HEK293 (cell line): Measurements from ENCODE around the gene CHD5.

ENCODE experiments used
- CTCF ChIA-PET: fragments of 350-600 bp; formaldehyde crosslinking; extraction: SDS; loops from one replicate; lab custom pipeline; 2021; ENCODE audit warnings: antibody characterized with exemption; lab: Yijun Ruan, JAX
- POLR2A ChIA-PET: fragments of 300-600 bp; formaldehyde crosslinking; extraction: SDS; loops from one replicate; lab custom pipeline; 2020; ENCODE audit warnings: antibody characterized with exemption, inconsistent platforms; lab: Yijun Ruan, JAX
- H3K27ac ChIP-seq: fragments of 200-500 bp; sonication (Bioruptor generic); 2 replicates; pipeline ENCODE4 v1.5.1; 2014; ENCODE audit warnings: low read depth, low read length, control low read depth, inconsistent platforms; ENCODE audit errors: extremely low read depth
- H3K36me3 ChIP-seq, 2 experiments: fragments of 200-500 bp in 1 of 2; sonication (Bioruptor generic) in 1 of 2; 1 replicate in 1 of 2; 2 replicates in 1 of 2; pipeline ENCODE4 v1.5.1; 2014 to 2017; ENCODE audit warnings: inconsistent platforms in 2 of 2, low read length in 2 of 2; ENCODE audit not compliant: control insufficient read depth in 2 of 2, insufficient read depth in 1 of 2
- H3K4me1 ChIP-seq: fragments of 200-500 bp; sonication (Bioruptor generic); 2 replicates; pipeline ENCODE4 v1.5.1; 2014; ENCODE audit warnings: mild to moderate bottlenecking, low read length, inconsistent platforms; ENCODE audit not compliant: control insufficient read depth, insufficient read depth
- H3K4me3 ChIP-seq: 2 replicates; pipeline ENCODE4 v1.5.1; 2011; ENCODE audit warnings: low read depth, mild to moderate bottlenecking, control low read depth, low read length, moderate library complexity
- H3K9me3 ChIP-seq: fragments of 200-500 bp; sonication (Bioruptor generic); 2 replicates; pipeline ENCODE4 v1.5.1; 2014; ENCODE audit warnings: low read depth, low read length, inconsistent platforms; ENCODE audit not compliant: control insufficient read depth, insufficient read depth
- KLF10 ChIP-seq: fragments of 450-650 bp; IDR thresholded peaks from 2 replicates; pipeline ENCODE4 v1.5.1; 2018; ENCODE audit warnings: missing biosample characterization, mild to moderate bottlenecking, missing genetic modification characterization
- KLF16 ChIP-seq: fragments of 450-650 bp; formaldehyde crosslinking; IDR thresholded peaks from 2 replicates; pipeline ENCODE4 v1.5.1; 2017; ENCODE audit warnings: missing biosample characterization, missing genetic modification characterization
- KLF7 ChIP-seq: fragments of 450-650 bp; formaldehyde crosslinking; IDR thresholded peaks from 2 replicates; pipeline ENCODE4 v1.5.1; 2016; ENCODE audit warnings: missing biosample characterization, missing genetic modification characterization, borderline replicate concordance
- MYNN ChIP-seq: fragments of 450-650 bp; formaldehyde crosslinking; IDR thresholded peaks from 2 replicates; pipeline ENCODE4 v1.5.1; 2016; ENCODE audit warnings: missing biosample characterization, missing genetic modification characterization, borderline replicate concordance
- PATZ1 ChIP-seq: fragments of 450-650 bp; formaldehyde crosslinking; IDR thresholded peaks from 2 replicates; pipeline ENCODE4 v1.5.1; 2016; ENCODE audit warnings: missing biosample characterization, missing genetic modification characterization
- RBAK ChIP-seq: fragments of 450-650 bp; formaldehyde crosslinking; IDR thresholded peaks from 2 replicates; pipeline ENCODE4 v1.5.1; 2016; ENCODE audit warnings: missing biosample characterization, missing genetic modification characterization
- SALL2 ChIP-seq: fragments of 450-650 bp; formaldehyde crosslinking; IDR thresholded peaks from 2 replicates; pipeline ENCODE4 v1.5.0; 2017; ENCODE audit warnings: missing biosample characterization, mild to moderate bottlenecking, missing genetic modification characterization, borderline replicate concordance
- SP7 ChIP-seq: fragments of 450-650 bp; formaldehyde crosslinking; IDR thresholded peaks from 2 replicates; pipeline ENCODE4 v1.5.1; 2016; ENCODE audit warnings: missing biosample characterization, missing genetic modification characterization
- YY2 ChIP-seq: fragments of 450-650 bp; formaldehyde crosslinking; IDR thresholded peaks from 2 replicates; pipeline ENCODE4 v1.5.1; 2016; ENCODE audit warnings: missing biosample characterization, missing genetic modification characterization
- ZBTB17 ChIP-seq: fragments of 450-650 bp; formaldehyde crosslinking; IDR thresholded peaks from 2 replicates; pipeline ENCODE4 v1.5.1; 2016; ENCODE audit warnings: missing biosample characterization, missing genetic modification characterization
- ZBTB8A ChIP-seq: fragments of 450-650 bp; formaldehyde crosslinking; IDR thresholded peaks from 2 replicates; pipeline ENCODE4 v1.5.1; 2016; ENCODE audit warnings: missing biosample characterization, missing genetic modification characterization
- ZFHX2 ChIP-seq: fragments of 450-650 bp; formaldehyde crosslinking; conservative IDR thresholded peaks from 2 replicates; pipeline ENCODE4 v1.5.1; 2016; ENCODE audit warnings: missing biosample characterization, missing genetic modification characterization
- ZFP3 ChIP-seq: fragments of 450-650 bp; formaldehyde crosslinking; IDR thresholded peaks from 2 replicates; pipeline ENCODE4 v1.5.1; 2016; ENCODE audit warnings: low read depth, missing biosample characterization, missing genetic modification characterization
- ZNF324 ChIP-seq: fragments of 450-650 bp; formaldehyde crosslinking; IDR thresholded peaks from 2 replicates; pipeline ENCODE4 v1.5.1; 2016; ENCODE audit warnings: missing biosample characterization, missing genetic modification characterization
- ZNF354C ChIP-seq: fragments of 450-650 bp; formaldehyde crosslinking; IDR thresholded peaks from 2 replicates; pipeline ENCODE4 v1.5.1; 2016; ENCODE audit warnings: missing biosample characterization, missing genetic modification characterization, low read depth, borderline replicate concordance
- ZNF404 ChIP-seq: fragments of 450-650 bp; formaldehyde crosslinking; IDR thresholded peaks from 2 replicates; pipeline ENCODE4 v1.5.1; 2017; ENCODE audit warnings: missing biosample characterization, missing genetic modification characterization
- ZNF433 ChIP-seq: fragments of 450-650 bp; formaldehyde crosslinking; IDR thresholded peaks from 2 replicates; pipeline ENCODE4 v1.5.1; 2016; ENCODE audit warnings: missing biosample characterization, missing genetic modification characterization, low read depth
- ZNF48 ChIP-seq: fragments of 450-650 bp; formaldehyde crosslinking; IDR thresholded peaks from 2 replicates; pipeline ENCODE4 v1.5.1; 2016; ENCODE audit warnings: missing biosample characterization, missing genetic modification characterization
- ZNF514 ChIP-seq: fragments of 450-650 bp; formaldehyde crosslinking; IDR thresholded peaks from 2 replicates; pipeline ENCODE4 v1.5.1; 2016; ENCODE audit warnings: missing biosample characterization, missing genetic modification characterization
- ZNF529 ChIP-seq: fragments of 450-650 bp; formaldehyde crosslinking; IDR thresholded peaks from 2 replicates; pipeline ENCODE4 v1.5.1; 2017; ENCODE audit warnings: missing genetic modification characterization, missing biosample characterization; ENCODE audit not compliant: insufficient replicate concordance
- ZNF530 ChIP-seq: fragments of 450-650 bp; formaldehyde crosslinking; IDR thresholded peaks from 2 replicates; pipeline ENCODE4 v1.5.1; 2016; ENCODE audit warnings: low read depth, missing biosample characterization, missing genetic modification characterization
- ZNF580 ChIP-seq: fragments of 450-650 bp; formaldehyde crosslinking; IDR thresholded peaks from 2 replicates; pipeline ENCODE4 v1.5.1; 2016; ENCODE audit warnings: missing biosample characterization, missing genetic modification characterization
- ZNF626 ChIP-seq: fragments of 450-650 bp; sonication (Bioruptor Pico); formaldehyde crosslinking; IDR thresholded peaks from 2 replicates; pipeline ENCODE4 v1.5.1; 2018; ENCODE audit warnings: missing biosample characterization, missing genetic modification characterization, inconsistent platforms
- ZNF692 ChIP-seq: fragments of 450-650 bp; formaldehyde crosslinking; IDR thresholded peaks from 2 replicates; pipeline ENCODE4 v1.5.1; 2016; ENCODE audit warnings: missing biosample characterization, missing genetic modification characterization
- ZNF747 ChIP-seq: fragments of 450-650 bp; formaldehyde crosslinking; IDR thresholded peaks from 2 replicates; pipeline ENCODE4 v1.5.1; 2016; ENCODE audit warnings: missing biosample characterization, missing genetic modification characterization
- TF ChIP-seq, protein P1 (sequence below): fragments of 450-650 bp; formaldehyde crosslinking; IDR thresholded peaks from 2 replicates; pipeline ENCODE4 v1.5.1; 2016; ENCODE audit warnings: missing biosample characterization, missing genetic modification characterization
- TF ChIP-seq, protein P2 (sequence below): fragments of 450-650 bp; formaldehyde crosslinking; IDR thresholded peaks from 2 replicates; pipeline ENCODE4 v1.5.1; 2017; ENCODE audit warnings: missing biosample characterization, missing genetic modification characterization
- TF ChIP-seq, protein P3 (sequence below): fragments of 450-650 bp; formaldehyde crosslinking; IDR thresholded peaks from 2 replicates; pipeline ENCODE4 v1.5.1; 2016; ENCODE audit warnings: missing biosample characterization, missing genetic modification characterization, low read depth

CHD5 gene

DNA sequence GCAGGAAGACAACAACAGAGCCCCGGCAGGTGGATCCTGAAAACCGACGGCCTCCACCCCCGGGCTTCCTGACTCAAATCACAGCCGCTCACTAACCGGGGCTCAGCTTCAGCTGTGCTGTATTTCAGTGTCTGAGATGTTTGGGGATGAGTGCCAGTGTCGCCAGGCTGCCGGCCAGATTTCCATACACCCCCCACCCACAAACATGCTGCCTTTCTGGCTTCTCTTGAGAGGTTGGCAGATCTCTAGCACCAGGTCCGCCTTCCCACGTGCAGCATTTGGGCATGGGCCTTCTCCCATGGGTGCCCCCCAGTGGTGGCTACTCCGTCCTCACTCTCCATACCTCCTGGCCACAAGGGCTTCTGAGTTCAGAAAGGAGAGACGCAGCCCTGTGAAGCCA, 99.7 kb downstream of the CHD5 start (continued):
- TF ChIP-seq ZNF692 (tag by site-specific recombination) (no peak), KLF16 (no peak), KLF10 (tag by site-specific recombination) (no peak), ZNF48 (no peak)

- no peak overlapping the region for H3K27ac ChIP-seq
- H3K4me1 ChIP-seq = no peaks in the 10 kb centered on the region
- H3K9me3 ChIP-seq = no peaks in the 10 kb centered on the region
- ChIA-PET POLR2A (no interaction called here), CTCF (interaction anchor here (0.7 kb wide), 1 partner anchor 8 kb away, joined by 3 read pairs; no protein-coding TSS in a partner anchor)
- no peak overlapping the region for H3K4me3 ChIP-seq
- no peaks in the 10 kb centered on the region for H3K36me3 ChIP-seq
- TF ChIP-seq SP7 (no peak), ZBTB17 (tag by site-specific recombination) (no peak), PATZ1 (tag by site-specific recombination) (no peak), ZFP3 (tag by site-specific recombination) (no peak), RBAK (tag by site-specific recombination) (no peak)
These were observed 102.2 kb downstream of the CHD5 start for GRCh38 chr1:6077919-6078318.

DNA sequence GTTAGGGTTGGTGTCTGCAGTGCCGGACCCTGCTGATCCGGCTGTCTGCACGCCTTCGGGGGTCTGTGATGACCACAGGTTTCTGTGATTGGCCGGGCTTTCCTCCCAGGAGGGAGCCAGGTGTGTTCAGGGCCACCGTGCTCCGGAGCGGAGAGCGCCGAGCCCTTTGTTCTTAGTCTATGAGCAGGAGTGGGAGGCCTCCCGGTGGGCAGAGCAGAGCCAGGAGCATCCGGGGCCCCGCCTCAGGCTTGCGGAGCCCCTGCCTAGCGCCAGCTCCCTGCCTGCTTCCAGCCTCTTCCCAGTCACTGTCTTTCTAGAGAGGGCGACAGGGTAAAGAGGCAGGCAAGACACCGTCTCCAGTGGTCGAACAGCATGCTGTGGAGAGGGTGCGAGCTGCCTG, 102.6 kb downstream of the CHD5 start:
- CTCF ChIA-PET = interaction anchor here (0.7 kb wide), 1 partner anchor 8 kb away, joined by 3 read pairs; no protein-coding TSS in a partner anchor
- POLR2A ChIA-PET = no interaction called here
- no peak overlapping the region for H3K4me3 ChIP-seq
- H3K27ac ChIP-seq = no peak overlapping the region
- H3K36me3 ChIP-seq = no peaks in the 10 kb centered on the region
- H3K4me1 ChIP-seq = no peaks in the 10 kb centered on the region
- H3K9me3 ChIP-seq = no peaks in the 10 kb centered on the region
- TF ChIP-seq ZNF747 (tag by site-specific recombination) (no peak), ZNF354C (tag by site-specific recombination) (no peak), YY2 (tag by site-specific recombination) (no peak), KLF7 (tag by site-specific recombination) (no peak), SALL2 (tag by site-specific recombination) (no peak), ZNF530 (tag by site-specific recombination) (no peak), ZFHX2 (tag by site-specific recombination) (no peak), ZNF433 (no peak), ZNF529 (tag by site-specific recombination) (no peak), ZNF324 (no peak), MYNN (tag by site-specific recombination) (no peak), ZNF626 (tag by site-specific recombination) (no peak), ZNF580 (tag by site-specific recombination) (no peak), ZBTB8A (tag by site-specific recombination) (no peak), ZNF404 (no peak), ZNF514 (no peak)
- TF ChIP-seq, protein P1, sequence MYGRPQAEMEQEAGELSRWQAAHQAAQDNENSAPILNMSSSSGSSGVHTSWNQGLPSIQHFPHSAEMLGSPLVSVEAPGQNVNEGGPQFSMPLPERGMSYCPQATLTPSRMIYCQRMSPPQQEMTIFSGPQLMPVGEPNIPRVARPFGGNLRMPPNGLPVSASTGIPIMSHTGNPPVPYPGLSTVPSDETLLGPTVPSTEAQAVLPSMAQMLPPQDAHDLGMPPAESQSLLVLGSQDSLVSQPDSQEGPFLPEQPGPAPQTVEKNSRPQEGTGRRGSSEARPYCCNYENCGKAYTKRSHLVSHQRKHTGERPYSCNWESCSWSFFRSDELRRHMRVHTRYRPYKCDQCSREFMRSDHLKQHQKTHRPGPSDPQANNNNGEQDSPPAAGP (tag by site-specific recombination) = no peak
- TF ChIP-seq, protein P2, sequence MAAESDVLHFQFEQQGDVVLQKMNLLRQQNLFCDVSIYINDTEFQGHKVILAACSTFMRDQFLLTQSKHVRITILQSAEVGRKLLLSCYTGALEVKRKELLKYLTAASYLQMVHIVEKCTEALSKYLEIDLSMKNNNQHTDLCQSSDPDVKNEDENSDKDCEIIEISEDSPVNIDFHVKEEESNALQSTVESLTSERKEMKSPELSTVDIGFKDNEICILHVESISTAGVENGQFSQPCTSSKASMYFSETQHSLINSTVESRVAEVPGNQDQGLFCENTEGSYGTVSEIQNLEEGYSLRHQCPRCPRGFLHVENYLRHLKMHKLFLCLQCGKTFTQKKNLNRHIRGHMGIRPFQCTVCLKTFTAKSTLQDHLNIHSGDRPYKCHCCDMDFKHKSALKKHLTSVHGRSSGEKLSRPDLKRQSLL (tag by site-specific recombination) = no peak
- TF ChIP-seq, protein P3, sequence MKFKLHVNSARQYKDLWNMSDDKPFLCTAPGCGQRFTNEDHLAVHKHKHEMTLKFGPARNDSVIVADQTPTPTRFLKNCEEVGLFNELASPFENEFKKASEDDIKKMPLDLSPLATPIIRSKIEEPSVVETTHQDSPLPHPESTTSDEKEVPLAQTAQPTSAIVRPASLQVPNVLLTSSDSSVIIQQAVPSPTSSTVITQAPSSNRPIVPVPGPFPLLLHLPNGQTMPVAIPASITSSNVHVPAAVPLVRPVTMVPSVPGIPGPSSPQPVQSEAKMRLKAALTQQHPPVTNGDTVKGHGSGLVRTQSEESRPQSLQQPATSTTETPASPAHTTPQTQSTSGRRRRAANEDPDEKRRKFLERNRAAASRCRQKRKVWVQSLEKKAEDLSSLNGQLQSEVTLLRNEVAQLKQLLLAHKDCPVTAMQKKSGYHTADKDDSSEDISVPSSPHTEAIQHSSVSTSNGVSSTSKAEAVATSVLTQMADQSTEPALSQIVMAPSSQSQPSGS (tag by site-specific recombination) = no peak
